Hematopoietic multipotent progenitor cell (in vitro differentiated cells): Measurements from ENCODE around the gene MCCD1. TPM values are rescaled to one million over a fixed set of nuclear protein-coding genes. Genes with fewer than 3 reads are reported as not detected.
A peak's percentile ranks its signal among the peaks of the same experiment; 100 is the strongest.
"Not testable (repeated sequence)": the region's sequence is repeated elsewhere in the genome, so short reads cannot be mapped to it uniquely, and the experiment has no call there.

Experiments
- DNase-seq, 3 donors: peaks; one replicate each; pipeline ENCODE4 v3.0.0-alpha.2; 2011 to 2015; ENCODE audit warnings: low read depth in 2 of 3, low spot score in 2 of 3
- total RNA-seq: library from RNA; depleted of rRNA; stranded (reverse); fragments of >200 nt; gene quantifications from one replicate; pipeline ENCODE4 v1.2.3, GENCODE V29; 2012

MCCD1 gene, protein sequence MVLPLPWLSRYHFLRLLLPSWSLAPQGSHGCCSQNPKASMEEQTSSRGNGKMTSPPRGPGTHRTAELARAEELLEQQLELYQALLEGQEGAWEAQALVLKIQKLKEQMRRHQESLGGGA
- not detected for total RNA-seq

DNA sequence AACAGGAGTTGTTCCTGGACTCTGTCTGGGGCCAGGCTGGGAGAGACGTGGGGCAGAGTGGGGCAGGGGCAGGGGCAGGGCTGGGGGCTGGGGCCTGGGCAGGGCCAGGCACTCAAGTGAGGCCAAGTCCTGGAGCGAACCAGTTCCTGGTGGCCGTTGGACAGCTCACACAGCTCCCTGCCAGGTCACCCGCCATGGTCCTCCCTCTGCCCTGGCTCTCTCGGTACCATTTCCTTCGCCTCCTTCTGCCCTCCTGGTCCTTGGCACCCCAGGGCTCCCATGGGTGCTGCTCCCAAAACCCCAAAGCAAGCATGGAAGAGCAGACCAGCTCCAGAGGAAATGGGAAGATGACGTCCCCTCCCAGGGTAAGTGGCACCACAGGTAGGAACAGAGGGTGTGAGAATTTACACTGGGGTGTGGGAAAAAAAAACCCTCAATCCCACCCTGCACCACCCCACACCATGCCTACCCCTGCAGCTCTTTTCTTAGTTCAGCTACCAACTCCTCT is at the start of gene MCCD1:
Gene MCCD1, plus strand, starts transcription at position 142 of the 508 bp plus-strand sequence. Its CDS starts 53 bp downstream, at position 195.
- no peak for DNase-seq

DNA sequence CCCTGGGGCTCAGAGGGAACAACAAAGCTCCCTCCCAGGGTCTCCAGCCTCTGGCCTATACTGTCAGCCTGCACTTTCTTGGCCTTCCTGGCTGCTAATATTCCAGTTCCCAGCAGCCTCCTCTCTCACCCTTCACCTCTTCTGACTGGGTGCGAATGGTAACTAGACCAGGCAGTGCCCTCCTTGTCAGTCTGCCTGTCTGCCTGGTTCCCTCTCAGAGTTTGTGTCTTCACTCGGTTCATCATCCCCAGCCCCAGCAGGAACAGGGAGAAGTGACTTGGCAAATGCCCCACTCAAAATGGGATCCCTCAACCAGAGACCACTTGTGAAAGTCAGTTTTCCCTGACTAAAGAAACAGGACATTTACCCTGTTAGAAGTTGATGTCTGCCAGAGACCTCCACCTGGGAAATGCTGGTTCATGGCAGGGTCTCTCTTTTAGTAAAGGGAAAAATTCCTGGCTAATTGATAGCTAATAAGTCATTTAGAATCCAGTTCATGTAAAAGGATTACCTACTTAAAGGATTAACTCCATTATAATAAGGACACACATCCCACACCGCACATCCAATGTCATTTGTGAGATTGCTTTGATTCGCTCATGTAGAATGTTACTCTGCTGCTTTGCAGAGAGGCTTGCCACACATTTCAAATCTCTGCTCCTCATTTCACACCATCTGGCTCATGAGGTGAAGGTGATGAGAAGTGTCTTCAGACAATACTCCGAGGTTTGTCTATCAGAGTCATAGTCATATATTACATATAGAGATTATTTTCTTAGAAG is 49.4 kb upstream of the MCCD1 start:
- no peak for DNase-seq

DNA sequence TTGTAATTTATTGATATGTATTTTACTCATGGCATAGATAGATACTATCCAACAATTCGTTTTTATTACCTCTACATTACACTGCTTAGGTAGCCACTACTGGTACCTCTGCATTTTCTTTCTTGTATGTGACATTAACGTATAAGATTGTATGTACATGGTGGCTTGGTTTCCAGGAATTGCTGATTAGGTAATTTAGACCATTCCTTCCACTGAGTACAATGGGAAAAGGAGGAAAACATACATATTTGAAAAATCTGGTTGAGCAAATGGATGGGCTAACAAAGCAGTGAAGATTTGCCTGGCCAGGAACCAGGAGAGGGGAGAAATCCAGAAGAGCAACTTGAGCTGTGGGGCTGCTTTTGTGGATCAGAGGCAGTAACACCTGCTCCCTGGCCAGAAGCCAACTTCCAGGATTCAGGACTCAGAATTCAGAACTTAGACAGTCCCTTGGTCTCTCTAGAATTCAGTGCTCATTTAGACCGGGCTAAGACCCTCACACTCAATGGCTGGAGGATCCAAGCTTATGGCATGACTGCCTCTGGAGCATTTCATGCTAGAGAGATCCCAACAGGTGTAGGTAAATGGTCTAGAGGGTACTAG is 48.7 kb upstream of the MCCD1 start:
- no peak for DNase-seq

DNA sequence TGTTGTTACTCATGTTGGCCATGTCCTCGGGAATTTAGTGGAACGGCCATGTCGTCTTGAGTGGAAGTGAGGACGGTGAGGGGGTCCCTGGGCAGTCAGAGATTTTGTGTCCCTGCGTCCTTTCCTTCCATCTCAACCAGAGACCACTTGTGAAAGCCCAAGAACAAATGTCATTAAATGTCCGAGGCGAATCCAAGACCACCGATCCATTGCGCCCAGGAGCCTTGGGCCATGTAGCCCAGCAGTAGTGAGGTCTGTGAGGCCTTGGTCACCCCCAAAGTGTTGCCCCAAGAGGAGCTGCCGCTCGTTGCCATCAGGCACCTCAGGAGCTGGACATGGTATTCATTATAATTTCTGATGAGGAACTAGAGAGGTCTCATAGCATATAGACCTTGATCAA is 48.2 kb upstream of the MCCD1 start:
- DNase-seq = no peak

DNA sequence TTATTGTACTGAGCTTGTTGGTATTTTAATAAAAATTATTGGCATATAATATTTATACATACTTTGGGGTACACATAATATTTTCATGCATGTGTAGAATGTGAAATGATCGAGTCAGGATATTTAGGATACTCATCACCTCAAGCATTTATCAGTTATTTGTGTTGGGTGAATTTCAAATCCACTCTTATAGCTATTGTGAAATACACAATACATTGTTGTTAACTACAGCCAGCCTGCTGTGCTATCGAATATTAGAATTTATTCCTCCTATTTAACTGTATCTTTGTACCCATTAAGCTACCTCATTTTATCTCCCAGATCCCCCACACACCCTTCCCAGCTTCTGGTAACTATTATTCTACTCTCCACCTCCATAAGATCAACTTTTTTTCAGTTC is 45.4 kb upstream of the MCCD1 start:
- DNase-seq = no peak

DNA sequence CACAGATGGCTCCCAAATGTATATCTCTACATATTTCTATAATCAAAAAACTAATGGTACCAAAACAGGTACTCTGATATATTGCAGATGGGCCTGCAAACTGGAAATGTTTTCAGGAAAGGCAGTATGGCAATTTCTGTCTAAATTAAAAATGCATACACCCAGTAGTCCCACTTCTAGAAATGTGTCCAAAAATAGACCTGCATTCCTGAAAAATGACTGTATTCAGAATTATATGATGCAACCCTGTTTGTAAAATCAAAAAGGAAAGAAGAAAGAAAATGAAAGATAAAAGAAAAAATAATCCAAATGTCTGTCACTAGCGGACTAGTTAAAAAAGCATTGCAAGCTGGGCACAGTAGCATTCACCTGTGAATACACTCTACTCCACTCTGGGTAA is 43.7 kb upstream of the MCCD1 start:
- no peak for DNase-seq

DNA sequence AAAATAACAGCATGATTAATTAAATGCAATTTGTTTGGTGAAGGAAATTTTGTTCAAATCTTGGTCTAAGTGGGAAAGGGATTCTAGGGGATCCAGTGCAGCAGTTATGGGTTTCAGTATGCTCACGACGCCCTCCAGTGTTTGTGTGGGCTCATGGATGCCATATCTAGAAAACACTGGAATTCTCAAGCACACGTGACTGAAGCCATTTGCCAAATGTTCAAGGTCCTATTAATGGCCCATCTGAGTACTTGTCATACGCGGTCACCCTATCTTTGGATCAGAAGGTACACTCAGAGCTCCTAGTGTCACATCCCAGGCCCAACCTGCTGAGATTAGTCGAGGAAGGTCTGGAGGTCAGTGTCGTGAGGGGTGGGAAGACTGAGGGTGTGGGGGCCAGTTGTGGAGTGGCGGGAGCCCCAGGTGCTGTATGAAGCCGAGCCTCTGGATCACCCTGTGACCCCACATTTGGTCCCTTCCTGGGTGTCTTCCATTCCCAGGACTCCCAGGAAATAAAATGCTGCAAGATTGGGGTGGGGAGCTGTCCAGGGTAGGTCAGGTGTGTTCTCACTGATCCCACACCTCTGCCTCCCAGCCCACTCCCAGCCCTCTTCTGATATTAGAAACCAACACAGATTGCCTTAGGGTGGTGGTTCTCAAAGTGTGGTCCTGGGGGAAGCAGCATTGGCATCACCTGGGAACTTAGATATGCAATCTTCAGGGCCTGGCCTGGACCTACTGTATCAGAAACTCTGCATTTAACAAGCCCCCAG is 42.5 kb upstream of the MCCD1 start:
- not testable (repeated sequence) for DNase-seq

DNA sequence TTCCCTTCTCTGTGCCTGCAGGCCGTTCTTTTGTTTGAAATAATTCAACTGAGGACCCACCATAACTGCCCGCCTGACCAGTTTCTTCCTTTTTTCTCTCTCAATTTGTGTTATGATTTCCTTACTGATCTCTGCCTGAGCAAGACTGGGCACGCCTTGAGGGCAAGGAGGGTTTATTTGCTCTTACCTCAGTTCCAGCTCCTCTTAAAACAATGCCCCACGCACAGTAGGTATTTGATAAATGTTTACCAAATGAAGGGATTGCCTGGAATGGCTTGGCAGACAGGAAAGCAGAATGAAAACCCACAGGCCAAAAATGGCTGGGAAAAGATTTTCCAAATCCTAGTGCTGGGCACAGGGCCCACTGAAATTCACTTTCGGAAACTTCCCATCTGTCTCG is 41.1 kb upstream of the MCCD1 start:
- DNase-seq = not testable (repeated sequence)

DNA sequence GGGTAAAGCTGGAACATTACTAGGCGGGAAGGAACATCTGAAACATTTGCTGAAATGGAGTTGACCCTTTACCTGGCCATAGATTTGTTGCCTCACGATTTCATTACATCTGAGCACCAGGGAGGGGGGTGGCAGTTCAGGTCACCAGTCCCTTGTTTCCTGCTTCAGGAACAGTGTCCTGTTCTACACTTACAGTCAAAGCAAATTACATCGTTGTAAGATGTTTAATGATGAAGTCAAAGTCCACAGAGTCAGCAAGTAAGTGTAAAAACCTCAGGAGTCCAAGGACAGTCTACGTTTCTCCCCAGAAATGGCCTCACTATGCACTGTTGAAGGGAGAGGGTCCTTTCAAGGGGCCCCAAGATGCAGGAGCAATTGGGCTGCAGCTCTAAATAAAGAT is 39.7 kb upstream of the MCCD1 start:
- DNase-seq = no peak

DNA sequence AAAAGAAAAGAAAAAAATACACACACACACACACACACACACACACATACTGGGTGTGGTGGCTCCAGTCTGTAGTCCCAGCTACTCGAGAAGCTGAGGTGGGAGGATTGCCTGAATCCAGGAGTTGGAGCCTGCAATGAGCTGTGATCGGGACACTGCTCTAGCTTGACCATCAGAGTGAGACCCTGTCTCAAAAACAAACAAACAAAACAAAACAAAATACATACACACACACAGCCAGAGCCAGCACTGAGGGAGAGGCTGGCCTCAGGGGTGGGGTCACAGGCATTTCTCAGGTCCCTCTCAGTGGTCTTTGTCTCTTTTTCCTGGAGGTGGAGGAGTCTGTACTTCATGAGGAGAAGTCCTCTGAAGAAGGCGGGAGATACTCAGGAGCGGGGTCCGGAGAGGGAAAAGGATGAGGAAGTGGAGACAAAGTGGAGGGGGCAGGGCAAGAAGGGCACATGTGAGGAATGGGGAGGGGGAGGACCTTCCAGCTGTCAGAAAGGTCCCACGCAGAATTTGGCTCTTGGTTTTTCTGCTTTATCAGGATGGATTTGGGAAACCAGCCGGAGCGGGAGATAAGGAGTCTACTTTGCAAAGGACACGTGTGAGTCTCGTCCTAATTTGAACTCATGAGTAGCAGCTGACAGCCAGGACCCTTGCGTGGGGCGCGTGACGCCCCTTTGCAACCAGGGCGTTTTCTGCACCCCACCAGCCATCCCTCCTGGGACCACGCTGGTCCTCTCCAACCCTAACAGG is 38.5 kb upstream of the MCCD1 start:
- DNase-seq = no peak

DNA sequence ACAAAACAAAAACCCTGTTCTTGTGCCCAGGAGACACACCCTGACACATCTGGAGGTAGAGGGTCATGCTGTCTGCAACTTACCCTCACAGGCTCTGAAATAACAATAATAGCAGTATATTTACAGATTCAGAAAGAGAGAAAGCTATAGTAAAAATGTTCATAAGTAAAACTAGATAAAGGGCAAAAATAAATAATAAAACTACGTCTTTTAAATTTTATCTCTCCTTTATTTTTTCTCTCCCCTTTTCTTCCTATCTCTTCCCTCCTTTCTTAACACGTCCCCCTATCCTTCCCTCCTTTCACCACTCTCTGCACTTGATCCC is 35.2 kb upstream of the MCCD1 start:
- DNase-seq = not testable (repeated sequence)

DNA sequence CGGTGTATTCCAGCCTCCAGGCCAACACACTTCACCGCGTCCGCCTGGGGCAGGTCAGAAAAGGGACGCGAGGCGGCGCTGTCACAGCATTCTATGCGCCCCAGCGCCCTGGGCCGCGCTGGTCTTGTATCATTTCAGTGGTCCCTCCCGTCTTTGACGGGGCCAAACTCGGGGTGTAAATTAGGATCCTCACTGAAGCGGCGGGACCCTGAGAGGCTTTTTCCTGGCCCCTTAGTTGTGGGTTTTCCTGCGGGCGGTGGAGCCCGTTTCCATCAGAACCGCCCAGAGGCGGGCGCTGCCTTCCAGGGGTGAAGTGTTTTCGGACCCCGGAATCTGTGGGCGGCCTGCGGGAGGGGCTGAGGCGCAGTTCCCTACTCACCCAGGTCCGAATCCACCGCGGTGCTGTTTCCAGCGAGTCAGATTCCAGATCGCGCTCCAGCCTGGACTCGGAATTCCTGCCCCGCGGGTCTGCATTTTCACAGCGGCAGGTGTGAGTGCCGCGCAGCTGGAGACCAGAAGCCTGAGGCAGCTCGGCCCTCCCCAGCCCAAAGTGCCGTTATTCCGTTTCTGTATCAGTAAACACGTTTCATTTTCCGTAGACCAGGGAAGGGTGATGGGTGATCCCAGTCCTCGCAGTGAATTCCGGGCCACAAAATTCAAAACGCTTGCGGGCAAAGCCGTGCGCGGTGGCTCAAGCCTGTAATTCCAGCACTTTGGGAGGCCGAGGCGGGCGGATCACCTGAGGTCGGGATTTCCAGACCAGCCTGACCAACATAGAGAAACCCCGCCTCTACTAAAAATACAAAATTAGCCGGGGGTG is 34.7 kb upstream of the MCCD1 start:
- peak; percentile 55 to 84 (median 83) for DNase-seq

DNA sequence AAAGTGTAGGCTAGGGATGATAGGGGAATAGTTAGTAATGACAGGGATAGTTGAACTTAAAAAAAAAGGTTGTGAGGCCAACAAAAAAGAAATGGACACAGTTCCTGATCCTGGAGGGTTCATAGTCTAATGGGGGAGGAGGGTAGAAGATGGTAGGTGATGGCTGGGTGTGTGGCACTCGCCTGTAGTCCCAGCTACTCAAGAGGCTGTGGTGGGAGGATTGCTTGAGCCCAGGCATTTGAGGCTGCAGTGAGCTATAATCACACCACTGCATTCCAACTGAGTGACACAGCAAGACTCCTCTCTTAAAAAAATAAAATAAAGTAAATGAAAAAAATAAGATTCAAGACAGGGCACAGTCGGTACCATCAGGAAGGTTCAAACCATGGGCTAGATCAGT is 33.2 kb upstream of the MCCD1 start:
- no peak for DNase-seq

DNA sequence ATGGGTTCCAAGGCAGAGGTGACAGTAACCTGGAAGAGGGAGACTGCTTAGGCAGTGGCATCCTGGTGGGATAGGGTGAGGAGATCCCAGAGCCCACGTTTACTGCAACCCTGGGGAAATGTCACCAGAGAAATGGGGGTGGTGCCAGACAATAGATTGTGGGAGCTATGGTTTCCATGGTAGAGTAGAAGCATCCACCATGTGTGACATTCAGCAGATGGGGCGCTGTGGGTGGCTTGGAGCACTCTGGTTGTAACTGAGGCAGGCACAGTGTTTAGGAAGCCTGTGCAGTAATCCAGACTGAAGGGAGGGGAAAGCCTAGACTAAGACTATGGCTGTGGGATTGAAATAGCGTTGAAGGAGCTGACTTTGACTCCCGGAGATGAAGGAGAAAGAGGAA is 31.9 kb upstream of the MCCD1 start:
- DNase-seq = not testable (repeated sequence)

DNA sequence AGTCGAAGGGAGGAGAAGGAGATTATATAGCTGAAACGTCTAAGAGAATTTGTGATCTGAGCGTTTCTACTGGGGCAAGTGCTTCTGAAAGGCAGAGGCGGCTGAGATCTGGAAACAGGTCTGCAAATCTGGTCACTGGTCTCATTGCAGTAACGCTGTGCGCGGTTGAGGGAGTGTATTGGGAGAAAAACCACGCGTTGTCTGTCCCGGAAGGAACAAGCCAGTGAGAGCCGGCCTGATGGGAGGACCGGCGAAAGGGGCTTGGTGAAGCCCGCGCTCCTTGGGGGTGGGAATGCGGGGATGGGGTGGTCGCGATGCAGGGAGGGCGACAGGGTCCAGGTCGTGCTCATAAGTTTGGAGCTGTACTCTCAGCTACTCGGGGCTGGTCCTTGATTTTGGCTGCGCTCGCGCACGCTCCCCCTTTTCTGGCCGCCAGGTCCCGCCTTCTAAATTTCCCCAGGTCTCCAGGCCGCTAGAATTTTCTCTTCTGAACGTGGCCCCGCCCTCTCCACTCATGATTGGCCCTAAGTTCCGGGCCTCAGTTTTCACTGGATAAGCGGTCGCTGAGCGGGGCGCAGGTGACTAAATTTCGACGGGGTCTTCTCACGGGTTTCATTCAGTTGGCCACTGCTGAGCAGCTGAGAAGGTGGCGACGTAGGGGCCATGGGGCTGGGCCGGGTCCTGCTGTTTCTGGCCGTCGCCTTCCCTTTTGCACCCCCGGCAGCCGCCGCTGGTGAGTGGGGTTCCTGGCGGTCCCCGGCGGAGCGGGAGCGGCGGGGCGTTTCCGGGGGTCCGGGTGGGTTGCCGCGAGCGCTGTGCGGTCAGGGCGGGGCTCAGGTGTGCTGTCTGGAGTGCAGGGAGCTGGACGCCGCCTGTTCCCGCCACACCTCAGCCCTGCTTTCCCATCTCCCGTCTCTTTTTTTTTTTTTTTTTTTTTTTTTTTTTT is 31.0 kb upstream of the MCCD1 start, which contains the start of gene MICB:
Gene MICB, plus strand, starts transcription at position 615 of the 946 bp plus-strand sequence. Its CDS starts 49 bp downstream, at position 664.
- peak; percentile 64 to 94 (median 85) for DNase-seq

DNA sequence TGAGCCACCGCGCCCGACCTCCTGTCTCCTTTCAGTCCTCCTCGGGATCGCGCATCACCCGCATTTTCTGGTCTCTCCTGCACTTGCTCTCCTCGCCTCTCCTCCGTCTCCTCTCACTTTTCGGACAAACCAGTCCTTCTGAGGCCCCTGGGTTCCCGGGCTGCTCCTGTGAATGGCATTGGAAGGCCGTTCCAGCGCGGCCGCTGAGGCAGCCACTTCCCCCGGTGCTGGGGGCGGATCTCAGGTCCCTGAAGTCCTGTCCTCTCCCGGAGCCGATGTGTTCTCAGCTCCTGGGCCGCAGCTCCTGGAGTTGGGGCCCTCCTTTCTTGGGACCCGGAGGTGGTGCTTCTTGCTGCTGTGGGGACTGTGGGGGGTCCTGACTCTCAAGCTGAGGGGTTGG is 30.0 kb upstream of the MCCD1 start:
- DNase-seq = no peak

DNA sequence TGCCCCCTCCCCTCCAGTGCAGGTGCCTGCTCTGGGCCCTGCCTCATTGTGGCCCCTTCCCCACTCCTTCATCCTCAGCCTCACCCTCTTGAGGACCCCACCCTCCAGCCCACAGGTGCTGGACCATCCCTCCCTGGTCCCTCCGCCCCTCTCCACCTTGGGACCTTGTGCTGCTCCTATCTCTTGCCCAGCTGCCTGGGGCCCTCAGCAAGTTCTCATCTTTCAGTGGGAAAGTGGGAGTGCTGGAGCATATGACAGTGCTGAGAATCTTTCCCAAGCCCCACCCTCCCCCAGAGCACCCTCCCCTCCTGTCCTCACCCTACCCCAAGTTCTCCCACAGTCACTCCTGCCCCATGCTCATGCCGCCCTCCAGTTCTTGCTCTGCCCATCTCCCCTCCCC is 29.1 kb upstream of the MCCD1 start:
- DNase-seq = not testable (repeated sequence)

DNA sequence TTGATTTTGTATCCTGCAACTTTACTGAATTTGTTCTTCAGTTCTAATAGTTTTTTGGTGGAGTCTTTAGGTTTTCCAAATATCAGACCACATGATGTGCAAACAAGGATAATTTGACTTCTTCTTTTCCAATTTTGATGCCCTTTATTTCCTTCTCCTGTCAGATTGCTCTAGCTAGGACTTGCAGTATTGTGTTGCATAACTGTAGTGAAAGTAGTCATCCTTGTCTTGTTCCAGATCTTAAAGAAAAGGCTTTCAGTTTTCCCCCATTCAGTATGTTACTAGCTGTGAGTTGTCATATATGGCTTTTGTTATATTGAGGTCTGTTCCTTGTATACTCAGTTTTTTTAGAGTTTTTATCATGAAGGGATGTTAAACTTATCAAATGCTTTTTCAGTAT is 26.2 kb upstream of the MCCD1 start:
- DNase-seq = no peak
